Posterior cingulate gyrus (tissue), 11 donors: Measurements from ENCODE around the gene EIF2B5.
A peak's percentile ranks its signal among the peaks of the same experiment; 100 is the strongest.

ENCODE experiments used
- DNase-seq, 10 donors: peaks; one replicate each; pipeline versions ENCODE4 v3.0.0 to v3.0.0-alpha.2; 2020 to 2021; ENCODE audit warnings: mixed read lengths in 3 of 10
- intact Hi-C: fragments of 100-400 bp; cut with DNase I; formaldehyde crosslinking; loops from one replicate; pipeline ENCODE4 v1.15.1; 2023

Gene EIF2B5

GRCh38 chr3:184171562-184171961 lies 36.4 kb downstream of the EIF2B5 start:
- intact Hi-C loops: no loop called here
- peak in 1 of 10 donors; percentile 50 for DNase-seq

GRCh38 chr3:184172681-184173373 lies 37.7 kb downstream of the EIF2B5 start:
- DNase-seq: no peak
- intact Hi-C loops: no loop called here

- intact Hi-C loops: no loop called here
- no peak for DNase-seq
These were observed 38.2 kb downstream of the EIF2B5 start for GRCh38 chr3:184173374-184173722.

GRCh38 chr3:184174284-184174645 lies 39.1 kb downstream of the EIF2B5 start:
- no peak for DNase-seq
- intact Hi-C loops: loop anchor here (1.0 kb wide), 2 partner anchors 11 to 19 kb away; partner anchors contain the start of gene DVL3

- peak; percentile 97 to 100 (median 98) for DNase-seq
- intact Hi-C loops: loop anchor here (1.0 kb wide), 2 partner anchors 10 to 20 kb away; partner anchors contain the start of gene DVL3
These were observed 39.7 kb downstream of the EIF2B5 start, which contains the start of gene AP2M1 for GRCh38 chr3:184174646-184175492. TSS of gene AP2M1 (plus strand) at chr3:184174855. CDS start at chr3:184176994, 2,139 bp downstream.

- intact Hi-C loops: no loop called here
- DNase-seq: peak in 2 of 10 donors; percentile 49 to 62
These were observed 40.3 kb downstream of the EIF2B5 start for GRCh38 chr3:184175506-184175905.

GRCh38 chr3:184175981-184176376 lies 40.8 kb downstream of the EIF2B5 start:
- intact Hi-C loops: no loop called here
- DNase-seq: no peak

- DNase-seq: peak in 7 of 10 donors; percentile 21 to 87 (median 38)
- intact Hi-C loops: no loop called here
These were observed 41.5 kb downstream of the EIF2B5 start for GRCh38 chr3:184176377-184177330.

GRCh38 chr3:184177331-184177731 lies 42.2 kb downstream of the EIF2B5 start:
- intact Hi-C loops: no loop called here
- DNase-seq: peak in 1 of 10 donors; percentile 48

- DNase-seq: peak in 1 of 10 donors; percentile 69
- intact Hi-C loops: no loop called here
These were observed 42.7 kb downstream of the EIF2B5 start for GRCh38 chr3:184177767-184178306.

- intact Hi-C loops: no loop called here
- DNase-seq: peak in 1 of 10 donors; percentile 57
These were observed 43.5 kb downstream of the EIF2B5 start for GRCh38 chr3:184178521-184179138.

GRCh38 chr3:184180165-184180564 lies 45.0 kb downstream of the EIF2B5 start:
- intact Hi-C loops: no loop called here

GRCh38 chr3:184181596-184181995 lies 46.4 kb downstream of the EIF2B5 start:
- intact Hi-C loops: no loop called here
- DNase-seq: no peak

More at GRCh38 chr3:184180165-184180564, 45.0 kb downstream of the EIF2B5 start:
- DNase-seq: peak in 1 of 10 donors; percentile 43

GRCh38 chr3:184183679-184184078 lies 48.5 kb downstream of the EIF2B5 start:
- peak in 1 of 10 donors; percentile 50 for DNase-seq
- intact Hi-C loops: no loop called here

GRCh38 chr3:184184546-184185230 lies 49.5 kb downstream of the EIF2B5 start:
- peak in 2 of 10 donors; percentile 49 to 67 for DNase-seq
- intact Hi-C loops: loop anchor here (1.0 to 5.0 kb wide), 4 partner anchors 10 to 113 kb away; partner anchors contain the start of genes AP2M1, EIF2B5 and PSMD2

- intact Hi-C loops: loop anchor here (1.0 to 5.0 kb wide), 5 partner anchors 11 to 112 kb away; partner anchors contain the start of genes ALG3, AP2M1, EEF1AKMT4 and EIF2B5
- DNase-seq: peak; percentile 96 to 100 (median 98)
These were observed 50.5 kb downstream of the EIF2B5 start for GRCh38 chr3:184185461-184186183.

- intact Hi-C loops: loop anchor here (2.0 to 5.0 kb wide), 3 partner anchors 34 to 111 kb away; partner anchors contain the start of genes ALG3, EEF1AKMT4 and PSMD2
- peak in 2 of 10 donors; percentile 27 to 90 for DNase-seq
These were observed 51.2 kb downstream of the EIF2B5 start, which contains the start of gene ABCF3 for GRCh38 chr3:184186184-184186901. TSS of gene ABCF3 (plus strand) at chr3:184186199. CDS start at chr3:184186208, 9 bp downstream.
